GM12892 (cell line): Measurements from ENCODE around the gene FAM210B.
"Not testable (repeated sequence)": the region's sequence is repeated elsewhere in the genome, so short reads cannot be mapped to it uniquely, and the experiment has no call there.

Experiments used
- DNase-seq: peaks from one replicate; pipeline ENCODE4 v3.0.0; 2011; ENCODE audit not compliant: insufficient read length
- FAIRE-seq: peaks from 2 replicates; lab custom pipeline; 2011; peaks lifted over from hg19 to GRCh38; lab: Jason Lieb, UNC
- POLR2A ChIP-seq: IDR thresholded peaks from 2 replicates; pipeline ENCODE4 v1.6.1; 2011; ENCODE audit warnings: low read depth, low read length, control low read depth
- POLR2AphosphoS5 ChIP-seq: IDR thresholded peaks from 2 replicates; pipeline ENCODE4 v1.6.1; 2011; ENCODE audit warnings: low read depth, low read length, control low read depth
- TAF1 ChIP-seq: IDR thresholded peaks from 2 replicates; pipeline ENCODE4 v1.6.1; 2011; ENCODE audit warnings: low read depth, mild to moderate bottlenecking, control low read depth, low read length, borderline replicate concordance

Gene FAM210B

GRCh38 chr20:56406910-56407309, 48.1 kb downstream of the FAM210B start:
- FAIRE-seq (no peak), DNase-seq (no peak)
- TF ChIP-seq POLR2AphosphoS5 = no peak
- TF ChIP-seq POLR2A = no peak
- no peak for TF ChIP-seq TAF1

GRCh38 chr20:56409521-56409920, 50.7 kb downstream of the FAM210B start:
- TF ChIP-seq POLR2A = no peak
- no peak for DNase-seq
- no peak for FAIRE-seq

GRCh38 chr20:56409956-56410355, 51.2 kb downstream of the FAM210B start:
- FAIRE-seq (no peak), DNase-seq (no peak)
- no peak for TF ChIP-seq POLR2A
- no peak for TF ChIP-seq TAF1

- FAIRE-seq, DNase-seq: not testable (repeated sequence)
These were observed 52.5 kb downstream of the FAM210B start for GRCh38 chr20:56411287-56411686.

GRCh38 chr20:56411759-56412472, 53.1 kb downstream of the FAM210B start, which contains the start of gene CASS4:
CASS4 (plus strand) TSS chr20:56412260; CDS start chr20:56412459, 199 bp downstream.
- no peak for FAIRE-seq
- no peak for TF ChIP-seq POLR2A
- no peak for TF ChIP-seq TAF1
- no peak for TF ChIP-seq POLR2AphosphoS5
- DNase-seq = no peak

- DNase-seq (no peak), FAIRE-seq (no peak)
- TF ChIP-seq TAF1 = no peak
- TF ChIP-seq POLR2AphosphoS5 = no peak
- no peak for TF ChIP-seq POLR2A
These were observed 53.7 kb downstream of the FAM210B start for GRCh38 chr20:56412473-56412790.

GRCh38 chr20:56412949-56413348, 54.2 kb downstream of the FAM210B start:
- no peak for DNase-seq
- no peak for TF ChIP-seq TAF1
- TF ChIP-seq POLR2AphosphoS5 = no peak
- TF ChIP-seq POLR2A = no peak
- FAIRE-seq = no peak

- no peak for DNase-seq
- no peak for FAIRE-seq
- TF ChIP-seq TAF1 (no peak), POLR2AphosphoS5 (no peak), POLR2A (no peak)
These were observed 56.3 kb downstream of the FAM210B start for GRCh38 chr20:56414842-56415765.

- no peak for DNase-seq
- FAIRE-seq = no peak
- TF ChIP-seq POLR2A = no peak
- no peak for TF ChIP-seq TAF1
- TF ChIP-seq POLR2AphosphoS5 = no peak
These were observed 58.6 kb downstream of the FAM210B start for GRCh38 chr20:56417402-56417801.

- TF ChIP-seq TAF1 (no peak), POLR2A (no peak), POLR2AphosphoS5 (no peak)
- DNase-seq = no peak
- no peak for FAIRE-seq
These were observed 59.1 kb downstream of the FAM210B start for GRCh38 chr20:56417911-56418310.
